Effector memory CD4-positive, alpha-beta T cell (primary cell): ENCODE data around the gene SORCS1.

Experiments
- DNase-seq, 3 donors: peaks; one replicate each; pipeline ENCODE4 v3.0.0-alpha.2; 2020
- H3K27ac ChIP-seq: 2 replicates; pipeline ENCODE4 v1.7.0; 2013; ENCODE audit warnings: mild to moderate bottlenecking, low read length, moderate library complexity; ENCODE audit not compliant: insufficient read depth, poor library complexity, severe bottlenecking
- H3K27me3 ChIP-seq: replicated peaks from 2 replicates; pipeline ENCODE4 v1.7.0; 2013; ENCODE audit warnings: mild to moderate bottlenecking, low read length; ENCODE audit not compliant: insufficient read depth, control insufficient read depth, poor library complexity, severe bottlenecking
- H3K36me3 ChIP-seq: 2 replicates; pipeline ENCODE4 v1.7.0; 2013; ENCODE audit warnings: mild to moderate bottlenecking, low read length, moderate library complexity; ENCODE audit not compliant: control insufficient read depth, insufficient read depth
- H3K4me1 ChIP-seq: 2 replicates; pipeline ENCODE4 v1.7.0; 2013; ENCODE audit warnings: low read length, mild to moderate bottlenecking; ENCODE audit not compliant: control insufficient read depth, insufficient read depth, poor library complexity, severe bottlenecking
- H3K4me3 ChIP-seq: 2 replicates; pipeline ENCODE4 v1.7.0; 2013; ENCODE audit warnings: low read length, low read depth, mild to moderate bottlenecking; ENCODE audit not compliant: insufficient read depth, poor library complexity, severe bottlenecking
- H3K9me3 ChIP-seq: 2 replicates; pipeline ENCODE4 v1.7.0; 2013; ENCODE audit warnings: mild to moderate bottlenecking, low read length, moderate library complexity; ENCODE audit not compliant: control insufficient read depth

Gene SORCS1

GRCh38 chr10:106746868-106747267 is 417.6 kb downstream of the SORCS1 start:
- DNase-seq, result no peak
- Histone ChIP-seq H3K4me3 (no peak overlapping the region), H3K27ac (no peak overlapping the region), H3K4me1 (no peaks in the 10 kb centered on the region), H3K27me3 (no peaks in the 10 kb centered on the region), H3K36me3 (no peaks in the 10 kb centered on the region), H3K9me3 (no peaks in the 10 kb centered on the region)

- Histone ChIP-seq H3K4me1 (no peaks in the 10 kb centered on the region), H3K27me3 (no peaks in the 10 kb centered on the region), H3K9me3 (no peaks in the 10 kb centered on the region), H3K4me3 (no peak overlapping the region), H3K27ac (no peak overlapping the region), H3K36me3 (no peaks in the 10 kb centered on the region)
- DNase-seq, result no peak
These were observed 423.4 kb downstream of the SORCS1 start for GRCh38 chr10:106741006-106741530.

- Histone ChIP-seq H3K27me3 (no peaks in the 10 kb centered on the region), H3K36me3 (no peaks in the 10 kb centered on the region), H3K4me3 (no peak overlapping the region), H3K9me3 (no peaks in the 10 kb centered on the region), H3K27ac (no peak overlapping the region), H3K4me1 (no peaks in the 10 kb centered on the region)
- DNase-seq, result no peak
These were observed 424.4 kb downstream of the SORCS1 start for GRCh38 chr10:106740071-106740470.

GRCh38 chr10:106734220-106734619 is 430.3 kb downstream of the SORCS1 start:
- Histone ChIP-seq H3K9me3 (no peaks in the 10 kb centered on the region), H3K4me1 (no peaks in the 10 kb centered on the region), H3K27ac (no peak overlapping the region), H3K4me3 (no peak overlapping the region), H3K27me3 (no peaks in the 10 kb centered on the region), H3K36me3 (no peaks in the 10 kb centered on the region)
- DNase-seq, result no peak

DNA sequence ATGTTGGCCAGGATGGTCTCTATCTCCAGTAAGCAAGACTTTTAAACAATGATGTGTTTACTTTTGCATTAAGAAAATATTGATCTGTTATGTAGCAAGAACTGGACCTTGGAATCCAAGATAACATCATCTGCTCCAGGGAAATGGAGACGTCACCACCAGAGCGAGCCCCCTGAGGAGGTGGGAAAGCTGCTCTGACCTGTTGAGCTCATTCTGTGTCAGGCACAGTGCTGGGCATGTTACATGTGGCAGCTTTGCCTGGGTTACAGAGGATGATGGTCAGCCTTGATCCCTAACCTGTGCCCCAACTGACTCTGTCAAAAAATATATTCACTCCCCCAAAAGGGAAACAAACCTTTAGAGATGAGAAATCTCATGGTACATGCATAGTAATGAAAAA is 436.3 kb downstream of the SORCS1 start:
- no peaks in the 10 kb centered on the region for H3K9me3 ChIP-seq
- H3K4me1 ChIP-seq, result no peaks in the 10 kb centered on the region
- H3K4me3 ChIP-seq, result no peak overlapping the region

GRCh38 chr10:106727170-106727569 is 437.3 kb downstream of the SORCS1 start:
- no peak for DNase-seq
- H3K4me3 ChIP-seq, result no peak overlapping the region
- no peaks in the 10 kb centered on the region for H3K4me1 ChIP-seq
- no peaks in the 10 kb centered on the region for H3K9me3 ChIP-seq
- H3K27me3 ChIP-seq, result no peaks in the 10 kb centered on the region
- H3K36me3 ChIP-seq, result no peaks in the 10 kb centered on the region
- H3K27ac ChIP-seq, result no peak overlapping the region

More for the DNA sequence above, 436.3 kb downstream of the SORCS1 start:
- no peaks in the 10 kb centered on the region for H3K27me3 ChIP-seq
- H3K36me3 ChIP-seq, result no peaks in the 10 kb centered on the region
- no peak for DNase-seq
- H3K27ac ChIP-seq, result no peak overlapping the region

- no peak for DNase-seq
- H3K4me3 ChIP-seq, result no peak overlapping the region
- no peak overlapping the region for H3K27ac ChIP-seq
- no peaks in the 10 kb centered on the region for H3K36me3 ChIP-seq
- no peaks in the 10 kb centered on the region for H3K4me1 ChIP-seq
- no peaks in the 10 kb centered on the region for H3K27me3 ChIP-seq
- no peaks in the 10 kb centered on the region for H3K9me3 ChIP-seq
These were observed 442.0 kb downstream of the SORCS1 start for GRCh38 chr10:106722524-106722923.

GRCh38 chr10:106720683-106721082 is 443.8 kb downstream of the SORCS1 start:
- Histone ChIP-seq H3K27me3 (no peaks in the 10 kb centered on the region), H3K36me3 (no peaks in the 10 kb centered on the region), H3K9me3 (no peaks in the 10 kb centered on the region), H3K27ac (no peak overlapping the region), H3K4me3 (no peak overlapping the region), H3K4me1 (no peaks in the 10 kb centered on the region)
- DNase-seq, result no peak

- no peaks in the 10 kb centered on the region for H3K27me3 ChIP-seq
- no peaks in the 10 kb centered on the region for H3K4me1 ChIP-seq
- DNase-seq, result no peak
- H3K4me3 ChIP-seq, result no peak overlapping the region
- no peaks in the 10 kb centered on the region for H3K36me3 ChIP-seq
- no peaks in the 10 kb centered on the region for H3K9me3 ChIP-seq
- no peak overlapping the region for H3K27ac ChIP-seq
These were observed 448.1 kb downstream of the SORCS1 start for GRCh38 chr10:106716381-106716780.

DNA sequence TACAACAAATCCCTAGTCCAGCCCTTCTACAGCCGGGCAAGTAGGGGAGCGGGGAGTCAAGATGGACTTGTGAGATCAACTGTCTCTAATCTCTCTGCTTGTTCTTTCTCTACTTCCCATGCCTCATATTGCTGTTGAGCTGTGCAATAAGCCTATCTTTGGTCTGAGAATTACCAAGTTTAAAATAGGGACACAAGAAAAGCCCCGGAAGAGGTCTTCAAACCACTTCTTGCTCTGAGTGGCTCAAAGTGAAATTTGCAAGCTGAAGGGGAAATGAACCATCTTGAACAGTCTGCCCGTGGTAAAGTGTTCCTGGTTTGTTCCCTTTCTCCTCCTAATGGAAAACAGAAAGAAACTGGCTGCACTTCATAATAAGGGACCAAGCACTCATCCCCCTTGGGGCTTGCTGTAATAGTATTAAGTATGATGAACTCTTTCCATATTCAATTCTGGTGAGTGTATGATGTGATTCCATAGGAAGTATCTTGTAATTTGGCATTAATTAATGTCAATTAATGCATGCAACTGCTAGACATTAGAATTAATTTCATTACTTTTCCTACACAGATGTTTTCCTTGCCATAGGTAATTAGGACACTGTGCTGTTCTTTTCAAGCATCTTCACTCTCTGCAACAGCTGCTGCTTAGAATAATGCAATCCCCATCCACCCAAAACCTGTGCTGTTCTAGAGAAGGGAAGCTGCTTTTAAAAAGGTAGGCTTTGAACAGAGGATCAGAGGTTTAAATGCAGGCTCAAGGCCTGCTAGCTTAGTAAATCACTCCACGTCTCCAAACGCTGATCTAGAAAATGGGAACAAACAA is 449.6 kb downstream of the SORCS1 start:
- DNase-seq, result no peak
- H3K4me3 ChIP-seq, result no peak overlapping the region
- no peaks in the 10 kb centered on the region for H3K27me3 ChIP-seq
- no peaks in the 10 kb centered on the region for H3K9me3 ChIP-seq
- no peak overlapping the region for H3K27ac ChIP-seq
- H3K36me3 ChIP-seq, result no peaks in the 10 kb centered on the region
- H3K4me1 ChIP-seq, result no peaks in the 10 kb centered on the region
